Measurements from ENCODE around the gene OAS3. TPM values are rescaled to one million over a fixed set of nuclear protein-coding genes. Genes with fewer than 3 reads are reported as not detected.

Gene OAS3
- total RNA-seq, 1 experiment from 2014 or later = 29.5 TPM

DNA sequence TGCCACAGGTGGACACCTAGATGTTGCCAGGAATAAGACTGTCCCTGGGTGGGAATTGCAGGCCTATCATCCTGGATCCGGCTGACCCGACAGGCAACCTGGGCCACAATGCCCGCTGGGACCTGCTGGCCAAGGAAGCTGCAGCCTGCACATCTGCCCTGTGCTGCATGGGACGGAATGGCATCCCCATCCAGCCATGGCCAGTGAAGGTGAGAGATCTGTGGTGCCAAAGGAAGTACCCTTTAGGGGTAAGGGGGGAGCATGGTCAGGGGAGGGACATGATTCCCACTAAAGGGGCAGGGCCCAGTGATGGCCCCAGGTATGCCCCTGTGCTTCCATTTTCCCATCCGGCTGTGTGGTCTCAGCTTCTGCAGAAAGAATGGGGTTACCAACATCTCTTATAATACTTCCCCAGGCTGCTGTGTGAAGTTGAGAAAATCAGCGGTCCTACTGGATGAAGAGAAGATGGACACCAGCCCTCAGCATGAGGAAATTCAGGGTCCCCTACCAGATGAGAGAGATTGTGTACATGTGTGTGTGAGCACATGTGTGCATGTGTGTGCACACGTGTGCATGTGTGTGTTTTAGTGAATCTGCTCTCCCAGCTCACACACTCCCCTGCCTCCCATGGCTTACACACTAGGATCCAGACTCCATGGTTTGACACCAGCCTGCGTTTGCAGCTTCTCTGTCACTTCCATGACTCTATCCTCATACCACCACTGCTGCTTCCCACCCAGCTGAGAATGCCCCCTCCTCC is 31.5 kb downstream of the OAS3 start (continued):
- TF ChIP-seq, protein P1, sequence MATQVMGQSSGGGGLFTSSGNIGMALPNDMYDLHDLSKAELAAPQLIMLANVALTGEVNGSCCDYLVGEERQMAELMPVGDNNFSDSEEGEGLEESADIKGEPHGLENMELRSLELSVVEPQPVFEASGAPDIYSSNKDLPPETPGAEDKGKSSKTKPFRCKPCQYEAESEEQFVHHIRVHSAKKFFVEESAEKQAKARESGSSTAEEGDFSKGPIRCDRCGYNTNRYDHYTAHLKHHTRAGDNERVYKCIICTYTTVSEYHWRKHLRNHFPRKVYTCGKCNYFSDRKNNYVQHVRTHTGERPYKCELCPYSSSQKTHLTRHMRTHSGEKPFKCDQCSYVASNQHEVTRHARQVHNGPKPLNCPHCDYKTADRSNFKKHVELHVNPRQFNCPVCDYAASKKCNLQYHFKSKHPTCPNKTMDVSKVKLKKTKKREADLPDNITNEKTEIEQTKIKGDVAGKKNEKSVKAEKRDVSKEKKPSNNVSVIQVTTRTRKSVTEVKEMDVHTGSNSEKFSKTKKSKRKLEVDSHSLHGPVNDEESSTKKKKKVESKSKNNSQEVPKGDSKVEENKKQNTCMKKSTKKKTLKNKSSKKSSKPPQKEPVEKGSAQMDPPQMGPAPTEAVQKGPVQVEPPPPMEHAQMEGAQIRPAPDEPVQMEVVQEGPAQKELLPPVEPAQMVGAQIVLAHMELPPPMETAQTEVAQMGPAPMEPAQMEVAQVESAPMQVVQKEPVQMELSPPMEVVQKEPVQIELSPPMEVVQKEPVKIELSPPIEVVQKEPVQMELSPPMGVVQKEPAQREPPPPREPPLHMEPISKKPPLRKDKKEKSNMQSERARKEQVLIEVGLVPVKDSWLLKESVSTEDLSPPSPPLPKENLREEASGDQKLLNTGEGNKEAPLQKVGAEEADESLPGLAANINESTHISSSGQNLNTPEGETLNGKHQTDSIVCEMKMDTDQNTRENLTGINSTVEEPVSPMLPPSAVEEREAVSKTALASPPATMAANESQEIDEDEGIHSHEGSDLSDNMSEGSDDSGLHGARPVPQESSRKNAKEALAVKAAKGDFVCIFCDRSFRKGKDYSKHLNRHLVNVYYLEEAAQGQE (IDR thresholded peaks at IDR 0.05; ENCODE audit: low read depth) = no peak
- TF ChIP-seq SIN3A (IDR thresholded peaks at IDR 0.05; ENCODE audit: low read depth) (no peak), EZH2phosphoT487 (IDR thresholded peaks at IDR 0.05; ENCODE audit: borderline replicate concordance) (no peak), POLR2AphosphoS5 (IDR thresholded peaks at IDR 0.05; ENCODE audit: low read depth, low read length) (no peak), ZFX (IDR thresholded peaks at IDR 0.05) (no peak)

DNA sequence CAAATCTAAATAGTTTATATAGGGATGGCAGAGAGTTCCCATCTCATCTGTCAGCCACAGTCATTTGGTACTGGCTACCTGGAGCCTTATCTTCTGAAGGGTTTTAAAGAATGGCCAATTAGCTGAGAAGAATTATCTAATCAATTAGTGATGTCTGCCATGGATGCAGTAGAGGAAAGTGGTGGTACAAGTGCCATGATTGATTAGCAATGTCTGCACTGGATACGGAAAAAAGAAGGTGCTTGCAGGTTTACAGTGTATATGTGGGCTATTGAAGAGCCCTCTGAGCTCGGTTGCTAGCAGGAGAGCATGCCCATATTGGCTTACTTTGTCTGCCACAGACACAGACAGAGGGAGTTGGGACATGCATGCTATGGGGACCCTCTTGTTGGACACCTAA is 32.1 kb downstream of the OAS3 start:
- Histone ChIP-seq H3K27me3 (ENCODE audit: insufficient read depth, low read length) (no peaks in the 10 kb centered on the region), H2AFZ (ENCODE audit: low read depth, low read length, poor library complexity, severe bottlenecking) (no peak overlapping the region), H3K4me2 (ENCODE audit: low read length) (no peak overlapping the region), H3K27ac (ENCODE audit: low read depth, low read length) (no peak overlapping the region), H4K20me1 (ENCODE audit: insufficient read depth) (no peaks in the 10 kb centered on the region), H3K4me1 (ENCODE audit: control insufficient read depth in 1 of 2, insufficient read depth in 2 of 2, low read length in 2 of 2) (no peaks in the 10 kb centered on the region), H3K9ac (ENCODE audit: low read length) (no peak overlapping the region), H3K9me3 (ENCODE audit: control insufficient read depth in 1 of 2, insufficient read depth in 1 of 2, low read depth in 1 of 2, low read length in 2 of 2) (no peaks in the 10 kb centered on the region), H3K36me3 (ENCODE audit: control insufficient read depth in 1 of 2, insufficient read depth in 2 of 2, low read length in 2 of 2) (no peaks in the 10 kb centered on the region; a peak in 1 of 4 replicates), H3K4me3 (replicated peaks in 1 of 2; ENCODE audit: low read depth in 1 of 2, low read length in 2 of 2) (no peak overlapping the region), H3K79me2 (ENCODE audit: insufficient read depth, low read length) (no peaks in the 10 kb centered on the region), H3K9me2 (ENCODE audit: insufficient read depth) (no peaks in the 10 kb centered on the region)
- ChIA-PET CTCF (interaction anchor here (1.6 kb wide), 1 partner anchor 23 kb away, joined by 3 read pairs; no protein-coding TSS in a partner anchor), RAD21 (ENCODE audit: low non-redundant PET in 1 of 2, low total read pairs in 2 of 2, uncharacterized antibody in 2 of 2, unreplicated experiment in 2 of 2) (no interaction called here), POLR2A (no interaction called here)
- DNase-seq (ENCODE audit: low read depth, low spot score) = no peak
- no peak for ATAC-seq
- intact Hi-C loops (cut with micrococcal nuclease) = no loop called here
- BruUV-seq (replicated peaks) = no TSS peak
- TF ChIP-seq POLR2A (IDR thresholded peaks at IDR 0.05; ENCODE audit: borderline replicate concordance, extremely low read depth, insufficient read depth, insufficient read length) = no peak
